ENCODE data around the gene WSB1.

DNA sequence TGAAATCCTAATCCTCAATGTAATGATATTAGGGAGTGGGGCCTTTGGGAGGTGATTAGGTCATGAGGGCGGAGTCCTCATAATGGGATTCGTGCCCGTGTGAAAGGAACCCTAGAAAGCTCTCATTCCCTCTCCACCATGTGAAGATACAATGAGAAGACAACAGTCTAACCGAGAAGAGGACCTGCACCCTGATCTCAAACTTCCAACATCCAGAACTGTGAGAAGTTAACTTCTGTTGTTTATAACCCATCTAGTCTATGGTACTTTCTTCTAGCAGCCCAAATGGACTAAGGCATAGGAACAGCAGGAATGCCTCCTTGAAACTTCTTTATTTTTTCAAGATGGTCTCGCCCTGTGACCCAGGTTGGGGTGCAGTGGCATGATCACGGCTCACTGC lies 24.7 kb downstream of the WSB1 start:
- TF ChIP-seq, protein P1, sequence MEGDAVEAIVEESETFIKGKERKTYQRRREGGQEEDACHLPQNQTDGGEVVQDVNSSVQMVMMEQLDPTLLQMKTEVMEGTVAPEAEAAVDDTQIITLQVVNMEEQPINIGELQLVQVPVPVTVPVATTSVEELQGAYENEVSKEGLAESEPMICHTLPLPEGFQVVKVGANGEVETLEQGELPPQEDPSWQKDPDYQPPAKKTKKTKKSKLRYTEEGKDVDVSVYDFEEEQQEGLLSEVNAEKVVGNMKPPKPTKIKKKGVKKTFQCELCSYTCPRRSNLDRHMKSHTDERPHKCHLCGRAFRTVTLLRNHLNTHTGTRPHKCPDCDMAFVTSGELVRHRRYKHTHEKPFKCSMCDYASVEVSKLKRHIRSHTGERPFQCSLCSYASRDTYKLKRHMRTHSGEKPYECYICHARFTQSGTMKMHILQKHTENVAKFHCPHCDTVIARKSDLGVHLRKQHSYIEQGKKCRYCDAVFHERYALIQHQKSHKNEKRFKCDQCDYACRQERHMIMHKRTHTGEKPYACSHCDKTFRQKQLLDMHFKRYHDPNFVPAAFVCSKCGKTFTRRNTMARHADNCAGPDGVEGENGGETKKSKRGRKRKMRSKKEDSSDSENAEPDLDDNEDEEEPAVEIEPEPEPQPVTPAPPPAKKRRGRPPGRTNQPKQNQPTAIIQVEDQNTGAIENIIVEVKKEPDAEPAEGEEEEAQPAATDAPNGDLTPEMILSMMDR (tag by site-specific recombination; IDR thresholded peaks at IDR 0.05): no peak
- TF ChIP-seq YY1 (tag by site-specific recombination; IDR thresholded peaks at IDR 0.05): no peak
- TF ChIP-seq, protein P2, sequence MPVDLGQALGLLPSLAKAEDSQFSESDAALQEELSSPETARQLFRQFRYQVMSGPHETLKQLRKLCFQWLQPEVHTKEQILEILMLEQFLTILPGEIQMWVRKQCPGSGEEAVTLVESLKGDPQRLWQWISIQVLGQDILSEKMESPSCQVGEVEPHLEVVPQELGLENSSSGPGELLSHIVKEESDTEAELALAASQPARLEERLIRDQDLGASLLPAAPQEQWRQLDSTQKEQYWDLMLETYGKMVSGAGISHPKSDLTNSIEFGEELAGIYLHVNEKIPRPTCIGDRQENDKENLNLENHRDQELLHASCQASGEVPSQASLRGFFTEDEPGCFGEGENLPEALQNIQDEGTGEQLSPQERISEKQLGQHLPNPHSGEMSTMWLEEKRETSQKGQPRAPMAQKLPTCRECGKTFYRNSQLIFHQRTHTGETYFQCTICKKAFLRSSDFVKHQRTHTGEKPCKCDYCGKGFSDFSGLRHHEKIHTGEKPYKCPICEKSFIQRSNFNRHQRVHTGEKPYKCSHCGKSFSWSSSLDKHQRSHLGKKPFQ (tag by site-specific recombination; IDR thresholded peaks at IDR 0.05): no peak
- TF ChIP-seq, protein P3, sequence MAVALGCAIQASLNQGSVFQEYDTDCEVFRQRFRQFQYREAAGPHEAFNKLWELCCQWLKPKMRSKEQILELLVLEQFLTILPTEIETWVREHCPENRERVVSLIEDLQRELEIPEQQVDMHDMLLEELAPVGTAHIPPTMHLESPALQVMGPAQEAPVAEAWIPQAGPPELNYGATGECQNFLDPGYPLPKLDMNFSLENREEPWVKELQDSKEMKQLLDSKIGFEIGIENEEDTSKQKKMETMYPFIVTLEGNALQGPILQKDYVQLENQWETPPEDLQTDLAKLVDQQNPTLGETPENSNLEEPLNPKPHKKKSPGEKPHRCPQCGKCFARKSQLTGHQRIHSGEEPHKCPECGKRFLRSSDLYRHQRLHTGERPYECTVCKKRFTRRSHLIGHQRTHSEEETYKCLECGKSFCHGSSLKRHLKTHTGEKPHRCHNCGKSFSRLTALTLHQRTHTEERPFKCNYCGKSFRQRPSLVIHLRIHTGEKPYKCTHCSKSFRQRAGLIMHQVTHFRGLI (tag by site-specific recombination; IDR thresholded peaks at IDR 0.05): no peak

All from HEK293 (cell line).